Activated CD8-positive, alpha-beta T cell treated with anti-CD3 and anti-CD28 coated beads, Interleukin-2, amount 10 ng/mL, durations not matched to agents 7 days and 5 days (primary cell): Measurements from ENCODE around the gene TRPM1. TPM values are rescaled to one million over a fixed set of nuclear protein-coding genes. Genes with fewer than 3 reads are reported as not detected.

Experiments used
- ATAC-seq: fragments of 150-1000 bp; cut with Tn5 transposase; one replicate; pipeline ENCODE4 v1.10.0; 2021; ENCODE audit warnings: moderate library complexity
- CTCF ChIA-PET: fragments of 350-600 bp; sonication (Branson Sonifier 250); formaldehyde crosslinking; loops from one replicate; lab custom pipeline; 2021; ENCODE audit warnings: antibody characterized with exemption; lab: Charles Lee
- POLR2A ChIA-PET: fragments of 350-600 bp; sonication (Branson Sonifier 250); formaldehyde crosslinking; loops from one replicate; lab custom pipeline; 2021; ENCODE audit warnings: antibody characterized with exemption; lab: Charles Lee
- DNase-seq: peaks from one replicate; pipeline ENCODE4 v3.0.0-alpha.2; 2020
- H3K27ac Mint-ChIP-seq: one replicate; pipeline ENCODE4 v1.8.0; 2021; ENCODE audit warnings: mild to moderate bottlenecking, mixed read lengths
- H3K27me3 Mint-ChIP-seq: one replicate; pipeline ENCODE4 v1.8.0; 2021; ENCODE audit warnings: low read depth, mixed read lengths
- H3K36me3 Mint-ChIP-seq: one replicate; pipeline ENCODE4 v1.8.0; 2021; ENCODE audit warnings: low read depth, mixed read lengths
- H3K4me1 Mint-ChIP-seq: one replicate; pipeline ENCODE4 v1.8.0; 2021; ENCODE audit warnings: low read depth, mixed read lengths
- H3K4me3 Mint-ChIP-seq: one replicate; pipeline ENCODE4 v1.8.0; 2021; ENCODE audit warnings: mild to moderate bottlenecking, mixed read lengths
- H3K9me3 Mint-ChIP-seq: one replicate; pipeline ENCODE4 v1.8.0; 2022; ENCODE audit warnings: mixed read lengths; ENCODE audit not compliant: insufficient read depth
- total RNA-seq, 2 experiments: library from RNA; stranded (reverse); gene quantifications; one replicate each; pipeline ENCODE4 v1.2.3, GENCODE V29; 2021

TRPM1 gene
- total RNA-seq, 2 experiments from 2014 or later, result not detected

GRCh38 chr15:31005660-31006059 is 95.9 kb downstream of the TRPM1 start:
- ChIA-PET POLR2A (no interaction called here), CTCF (interaction anchor here (1.1 to 2.8 kb wide), 3 partner anchors 9 to 146 kb away, joined by 3 to 12 read pairs (median 3); no protein-coding TSS in a partner anchor)
- DNase-seq (no peak), ATAC-seq (no peak)
- Mint-ChIP-seq H3K9me3 (no peaks in the 10 kb centered on the region), H3K27me3 (peaks cover 34% of the 10 kb centered on the region), H3K4me3 (no peak overlapping the region), H3K36me3 (no peaks in the 10 kb centered on the region), H3K27ac (no peak overlapping the region), H3K4me1 (peaks cover 48% of the 10 kb centered on the region)

- Mint-ChIP-seq H3K4me3 (peak overlapping the region; percentile 68), H3K27ac (peak overlapping the region; percentile 80), H3K36me3 (no peaks in the 10 kb centered on the region), H3K4me1 (peaks cover 44% of the 10 kb centered on the region), H3K9me3 (no peaks in the 10 kb centered on the region), H3K27me3 (peaks cover 43% of the 10 kb centered on the region)
- ATAC-seq (peak; percentile 92), DNase-seq (peak; percentile 71)
- ChIA-PET POLR2A (interaction anchor here (2.2 kb wide), 1 partner anchor 12 kb away, joined by 9 read pairs; no protein-coding TSS in a partner anchor), CTCF (interaction anchor here (1.0 to 1.5 kb wide), 2 partner anchors 13 to 125 kb away, joined by 3 to 6 read pairs; partner anchors contain the start of gene MTMR10)
Measured at GRCh38 chr15:31004220-31004733, 97.2 kb downstream of the TRPM1 start.

GRCh38 chr15:31001702-31002101 is 99.8 kb downstream of the TRPM1 start:
- ChIA-PET CTCF (no interaction called here), POLR2A (interaction anchor here (1.2 kb wide), 1 partner anchor 11 kb away, joined by 3 read pairs; the partner anchor contains the start of gene MTMR10)
- ATAC-seq (no peak), DNase-seq (no peak)
- H3K27me3 Mint-ChIP-seq, result peaks cover 37% of the 10 kb centered on the region
- H3K4me1 Mint-ChIP-seq, result peaks cover 35% of the 10 kb centered on the region
- no peaks in the 10 kb centered on the region for H3K36me3 Mint-ChIP-seq
- no peak overlapping the region for H3K4me3 Mint-ChIP-seq
- H3K27ac Mint-ChIP-seq, result no peak overlapping the region
- H3K9me3 Mint-ChIP-seq, result no peaks in the 10 kb centered on the region

DNA sequence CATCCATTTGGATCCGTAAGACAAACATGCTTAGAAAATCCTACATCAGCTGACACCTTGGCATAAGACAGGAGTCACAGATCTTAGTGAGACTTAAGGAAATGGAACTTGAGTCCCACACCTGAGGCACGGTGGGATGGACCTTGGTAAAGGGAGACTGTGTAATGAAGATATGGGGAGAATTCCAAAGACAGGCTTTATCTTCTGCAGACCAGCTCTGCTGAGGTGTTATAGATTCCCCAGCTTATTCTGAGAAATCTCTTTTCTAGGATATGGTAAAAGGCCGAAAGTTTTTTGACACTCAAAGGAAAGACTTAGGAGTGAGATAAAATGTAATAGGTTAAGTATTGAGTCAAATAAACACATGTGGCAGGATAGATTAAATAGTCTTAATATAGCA is 101.8 kb downstream of the TRPM1 start:
- no peak overlapping the region for H3K4me3 Mint-ChIP-seq

DNA sequence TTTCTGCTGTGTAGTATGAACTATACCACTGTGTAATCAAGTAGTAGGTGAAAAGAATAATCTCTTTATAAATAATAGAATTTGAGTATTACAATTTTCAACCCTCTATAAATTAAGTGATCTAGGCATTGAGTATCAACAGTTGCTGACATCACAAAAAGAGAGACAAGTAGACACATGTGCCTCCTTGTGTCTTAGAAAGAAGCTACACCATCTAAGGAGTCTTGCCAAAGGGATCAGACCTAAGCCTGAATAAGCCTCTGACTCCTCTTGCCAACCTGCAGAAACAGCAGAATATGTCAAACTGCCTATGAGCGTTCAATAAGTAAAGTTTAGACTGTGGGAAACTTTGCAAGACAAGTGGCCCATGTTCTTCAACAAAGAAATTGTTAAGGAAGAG is 104.3 kb downstream of the TRPM1 start:
- Mint-ChIP-seq H3K4me3 (no peak overlapping the region), H3K36me3 (no peaks in the 10 kb centered on the region), H3K27me3 (peaks cover 24% of the 10 kb centered on the region), H3K9me3 (no peaks in the 10 kb centered on the region), H3K4me1 (peaks cover 8% of the 10 kb centered on the region), H3K27ac (no peak overlapping the region)
- no peak for DNase-seq
- ChIA-PET POLR2A (no interaction called here), CTCF (no interaction called here)
- no peak for ATAC-seq

More for the DNA sequence above, 101.8 kb downstream of the TRPM1 start:
- H3K36me3 Mint-ChIP-seq, result no peaks in the 10 kb centered on the region
- H3K9me3 Mint-ChIP-seq, result no peaks in the 10 kb centered on the region
- CTCF ChIA-PET, result no interaction called here
- POLR2A ChIA-PET, result no interaction called here
- ATAC-seq (no peak), DNase-seq (no peak)
- H3K4me1 Mint-ChIP-seq, result peaks cover 26% of the 10 kb centered on the region
- H3K27me3 Mint-ChIP-seq, result peaks cover 32% of the 10 kb centered on the region
- no peak overlapping the region for H3K27ac Mint-ChIP-seq

DNA sequence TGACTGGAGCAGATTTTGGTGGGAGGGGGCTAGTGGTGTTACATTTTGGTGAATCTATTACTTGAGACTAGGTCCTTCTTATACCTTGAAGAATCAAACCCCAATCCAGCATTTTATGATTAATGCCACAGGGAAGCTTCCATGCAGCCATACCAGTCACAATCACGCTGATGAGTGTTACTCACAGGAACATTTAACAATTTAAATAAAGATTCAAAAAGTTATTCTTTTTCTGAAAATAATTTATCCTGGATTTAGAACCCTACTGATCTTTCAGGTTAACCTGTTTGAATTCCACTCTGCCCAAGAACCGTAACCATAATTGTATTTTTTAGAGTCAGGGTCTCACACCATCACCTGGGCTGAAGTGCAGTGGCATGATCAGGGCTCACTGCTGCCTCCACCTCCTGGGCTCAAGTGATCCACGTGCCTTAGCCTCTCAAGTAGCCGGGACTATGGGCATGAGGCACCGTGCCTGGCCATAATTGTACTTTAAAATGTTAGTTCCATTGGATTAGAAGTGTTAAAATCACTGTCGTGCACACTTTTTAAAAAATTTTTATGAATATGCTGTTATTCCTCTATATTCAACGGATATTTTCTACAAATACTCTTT is 109.2 kb downstream of the TRPM1 start:
- H3K27ac Mint-ChIP-seq, result peak overlapping the region; percentile 79
- POLR2A ChIA-PET, result interaction anchor here (0.6 to 2.0 kb wide), 8 partner anchors 11 to 165 kb away, joined by 3 to 9 read pairs (median 5); no protein-coding TSS in a partner anchor
- peaks cover 24% of the 10 kb centered on the region for H3K4me1 Mint-ChIP-seq
- no peak for DNase-seq
- H3K9me3 Mint-ChIP-seq, result no peaks in the 10 kb centered on the region
- peak overlapping the region; percentile 80 for H3K4me3 Mint-ChIP-seq
- peaks cover 12% of the 10 kb centered on the region for H3K36me3 Mint-ChIP-seq
- peaks cover 7% of the 10 kb centered on the region for H3K27me3 Mint-ChIP-seq
- CTCF ChIA-PET, result interaction anchor here (1.2 to 1.8 kb wide), 2 partner anchors 11 to 498 kb away, joined by 3 to 6 read pairs; no protein-coding TSS in a partner anchor
- ATAC-seq, result no peak

GRCh38 chr15:30991255-30992235 is 110.0 kb downstream of the TRPM1 start, which contains the start of gene MTMR10:
Gene MTMR10, minus strand, starts transcription at chr15:30991628. Its CDS starts 122 bp downstream, at chr15:30991506.
- peak within 1 kb of the TSS; percentile 91 for H3K27ac Mint-ChIP-seq
- POLR2A ChIA-PET, result interaction anchor here (0.6 to 2.0 kb wide), 12 partner anchors 10 to 164 kb away, joined by 3 to 10 read pairs (median 4); no protein-coding TSS in a partner anchor
- H3K4me1 Mint-ChIP-seq, result peaks cover 24% of the 10 kb centered on the region
- H3K9me3 Mint-ChIP-seq, result no peaks in the 10 kb centered on the region
- ATAC-seq, result peak; percentile 96
- DNase-seq, result peak; percentile 74
- peaks cover 6% of the 10 kb centered on the region for H3K27me3 Mint-ChIP-seq
- H3K36me3 Mint-ChIP-seq, result peaks cover 16% of the 10 kb centered on the region
- CTCF ChIA-PET, result interaction anchor here (1.0 to 1.8 kb wide), 3 partner anchors 12 to 499 kb away, joined by 3 to 6 read pairs (median 3); no protein-coding TSS in a partner anchor
- peak within 1 kb of the TSS; percentile 94 for H3K4me3 Mint-ChIP-seq

DNA sequence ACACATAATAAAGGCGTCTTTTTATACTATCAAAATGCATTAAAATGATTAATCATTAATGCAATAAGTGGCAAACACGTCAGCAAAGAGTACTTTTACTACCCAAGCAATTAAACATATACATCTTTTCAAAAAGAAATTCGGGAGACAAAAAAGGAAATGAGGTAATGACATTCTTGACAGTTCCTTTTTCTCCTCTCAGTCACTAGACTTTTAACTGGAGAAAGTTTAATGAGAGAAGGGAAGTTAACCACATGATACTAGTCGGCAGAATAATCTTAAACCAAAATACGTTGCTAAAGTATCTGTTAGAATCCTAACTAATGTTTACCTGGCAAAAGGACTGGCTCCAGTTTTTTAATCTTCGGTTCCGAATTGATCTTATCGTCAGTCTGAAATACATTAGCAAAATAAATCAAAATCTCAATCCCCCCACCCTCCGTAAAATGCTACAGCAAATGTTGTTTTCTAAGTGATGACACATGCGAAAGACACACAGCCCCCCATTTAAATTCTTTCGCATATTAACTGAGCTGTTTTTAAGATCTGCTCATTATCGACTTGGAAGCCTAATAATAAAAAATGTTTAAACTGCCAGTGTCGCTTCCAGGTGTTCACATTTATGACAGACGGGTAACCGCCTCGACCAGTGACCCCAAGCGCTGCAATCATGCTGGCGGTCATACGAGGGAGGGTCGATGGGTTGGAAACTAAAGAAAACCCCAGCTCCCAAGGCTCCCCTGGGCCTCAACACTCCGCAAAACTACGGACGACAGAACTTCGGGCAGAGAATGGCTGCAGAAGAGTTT is 110.9 kb downstream of the TRPM1 start:
- Mint-ChIP-seq H3K4me1 (peaks cover 26% of the 10 kb centered on the region), H3K36me3 (peaks cover 18% of the 10 kb centered on the region), H3K9me3 (no peaks in the 10 kb centered on the region), H3K27me3 (peaks cover 6% of the 10 kb centered on the region), H3K4me3 (peak overlapping the region; percentile 94), H3K27ac (peak overlapping the region; percentile 91)
- DNase-seq (no peak), ATAC-seq (no peak)
- POLR2A ChIA-PET, result interaction anchor here (0.9 to 2.0 kb wide), 7 partner anchors 11 to 163 kb away, joined by 3 to 10 read pairs (median 5); no protein-coding TSS in a partner anchor
- CTCF ChIA-PET, result interaction anchor here (0.8 to 1.8 kb wide), 3 partner anchors 13 to 23 kb away, joined by 3 to 6 read pairs (median 3); no protein-coding TSS in a partner anchor

GRCh38 chr15:30990036-30990435 is 111.5 kb downstream of the TRPM1 start:
- ATAC-seq (no peak), DNase-seq (no peak)
- H3K4me3 Mint-ChIP-seq, result peak overlapping the region; percentile 94
- POLR2A ChIA-PET, result no interaction called here
- peaks cover 4% of the 10 kb centered on the region for H3K27me3 Mint-ChIP-seq
- H3K4me1 Mint-ChIP-seq, result peaks cover 32% of the 10 kb centered on the region
- H3K9me3 Mint-ChIP-seq, result no peaks in the 10 kb centered on the region
- CTCF ChIA-PET, result interaction anchor here (1.0 to 2.2 kb wide), 2 partner anchors 22 to 139 kb away, joined by 3 to 8 read pairs; no protein-coding TSS in a partner anchor
- H3K36me3 Mint-ChIP-seq, result peaks cover 23% of the 10 kb centered on the region
- peak overlapping the region; percentile 91 for H3K27ac Mint-ChIP-seq

DNA sequence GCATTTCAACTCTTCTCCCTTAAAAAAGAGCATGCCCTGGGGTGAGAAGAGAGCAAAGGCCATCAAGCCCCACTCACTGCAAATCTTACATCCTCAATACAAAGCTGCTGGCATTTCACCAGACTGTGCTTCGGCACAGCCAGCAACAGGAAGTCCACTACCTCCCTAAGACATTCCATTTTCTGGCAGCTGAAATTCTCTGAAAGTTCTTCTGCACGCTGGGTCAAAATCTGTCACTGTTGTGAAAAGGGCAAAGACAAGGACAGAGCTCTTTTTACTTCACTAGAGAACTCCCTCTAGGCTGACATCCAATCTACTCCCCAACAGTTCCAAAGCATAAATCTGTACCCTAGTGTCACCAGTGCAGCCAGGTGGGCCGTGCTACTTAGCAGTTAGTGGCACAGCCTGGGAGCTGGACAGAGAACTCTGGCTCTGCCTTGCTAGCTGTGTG is 116.4 kb downstream of the TRPM1 start:
- no peak for DNase-seq
- H3K27me3 Mint-ChIP-seq, result no peaks in the 10 kb centered on the region
- POLR2A ChIA-PET, result no interaction called here
- H3K4me3 Mint-ChIP-seq, result no peak overlapping the region
- H3K27ac Mint-ChIP-seq, result no peak overlapping the region
- no peak for ATAC-seq
- no peaks in the 10 kb centered on the region for H3K9me3 Mint-ChIP-seq
- peaks cover 49% of the 10 kb centered on the region for H3K4me1 Mint-ChIP-seq
- CTCF ChIA-PET, result interaction anchor here (1.4 to 3.6 kb wide), 2 partner anchors 10 to 144 kb away, joined by 3 to 14 read pairs; no protein-coding TSS in a partner anchor
- peaks cover 51% of the 10 kb centered on the region for H3K36me3 Mint-ChIP-seq
